Fibroblast of mammary gland (primary cell): ENCODE results near the gene CXCL14.

Experiments
- DNase-seq: peaks from one replicate; pipeline ENCODE4 v3.0.0-alpha.2; 2010; ENCODE audit warnings: low read depth
- H3K4me3 ChIP-seq: 2 replicates; pipeline ENCODE4 v1.5.1; 2011; ENCODE audit warnings: low read depth, mild to moderate bottlenecking, low read length, moderate library complexity; ENCODE audit not compliant: control insufficient read depth
- CTCF ChIP-seq: conservative IDR thresholded peaks from 2 replicates; pipeline ENCODE4 v1.5.1; 2011; ENCODE audit warnings: low read depth, low read length, inconsistent platforms; ENCODE audit not compliant: control insufficient read depth, insufficient read depth

Gene CXCL14

GRCh38 chr5:135549413-135549812 is 29.4 kb downstream of the CXCL14 start:
- DNase-seq = no peak
- no peak overlapping the region for H3K4me3 ChIP-seq
- no peak for TF ChIP-seq CTCF

DNA sequence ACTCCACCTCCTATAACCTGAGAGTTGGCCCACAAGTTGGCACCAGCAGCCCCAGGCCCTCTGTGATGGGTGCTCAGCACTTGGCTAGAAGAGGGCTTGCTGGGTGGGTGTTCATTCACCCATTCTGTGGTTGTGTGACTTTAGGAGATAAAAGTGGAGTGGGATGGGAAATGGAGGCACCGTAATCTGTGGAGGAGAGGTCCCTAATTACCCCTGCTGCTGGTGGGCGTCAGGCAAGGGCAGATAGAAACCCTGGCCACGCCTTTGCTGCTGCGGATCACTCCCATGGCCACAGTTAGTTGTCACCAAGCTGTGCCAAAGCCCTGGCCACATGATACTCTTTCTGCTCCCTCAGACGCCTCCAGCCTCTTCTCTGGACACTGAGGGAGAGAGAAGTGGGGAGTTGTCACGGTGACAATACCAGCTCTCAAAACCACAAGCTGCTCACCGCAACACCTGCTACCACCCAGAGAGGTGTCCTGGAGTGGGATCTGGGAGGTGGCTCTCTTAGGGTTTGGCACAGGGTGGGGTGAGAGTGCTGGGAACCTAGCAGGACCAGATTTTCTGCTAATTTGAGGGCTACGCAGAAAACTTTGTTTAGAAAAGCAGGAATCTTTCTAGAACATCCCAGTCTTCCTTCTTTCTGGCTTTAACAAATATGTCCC is 31.1 kb downstream of the CXCL14 start:
- TF ChIP-seq CTCF = no peak
- no peak for DNase-seq
- no peak overlapping the region for H3K4me3 ChIP-seq

DNA sequence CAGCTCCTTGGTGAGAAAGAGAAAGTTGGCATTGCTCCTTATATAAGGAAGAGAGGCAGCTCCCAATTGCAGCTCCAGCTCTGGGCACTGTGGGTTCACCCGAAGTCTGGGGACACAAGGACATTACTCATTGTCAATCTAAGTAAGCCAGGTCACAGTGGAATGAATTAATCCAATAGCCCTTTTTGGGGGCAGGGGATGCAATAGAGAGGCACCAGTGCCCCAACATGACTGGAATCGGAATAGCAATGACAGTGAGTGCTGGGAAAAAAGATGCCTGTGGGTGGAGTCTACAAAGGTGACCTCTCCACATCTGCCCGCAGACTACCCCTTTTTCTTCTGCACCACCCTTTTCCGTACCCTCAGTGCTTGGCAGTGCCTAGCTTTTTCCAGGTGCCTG is 31.9 kb downstream of the CXCL14 start:
- H3K4me3 ChIP-seq = no peak overlapping the region
- no peak for DNase-seq
- no peak for TF ChIP-seq CTCF

DNA sequence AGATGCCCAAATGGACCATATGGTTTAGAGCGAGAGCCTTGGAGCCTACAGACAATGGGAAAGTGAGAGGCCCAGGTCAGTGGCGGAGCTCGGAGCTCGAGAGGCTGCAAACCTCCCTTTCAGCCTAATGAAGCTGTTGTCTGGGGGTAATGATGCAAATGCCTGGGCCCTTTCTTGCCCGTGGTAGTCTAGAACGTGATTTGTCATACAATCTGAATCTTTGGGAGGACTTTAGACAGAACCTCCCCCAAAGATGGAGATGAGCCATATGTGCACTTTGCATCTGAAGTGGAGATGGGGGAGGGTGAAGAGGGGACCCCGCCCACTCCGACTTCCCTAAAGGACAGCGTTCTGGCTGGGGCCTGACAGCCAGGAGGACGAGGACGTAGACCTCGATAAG is 32.7 kb downstream of the CXCL14 start:
- no peak for DNase-seq
- TF ChIP-seq CTCF = no peak
- no peak overlapping the region for H3K4me3 ChIP-seq

DNA sequence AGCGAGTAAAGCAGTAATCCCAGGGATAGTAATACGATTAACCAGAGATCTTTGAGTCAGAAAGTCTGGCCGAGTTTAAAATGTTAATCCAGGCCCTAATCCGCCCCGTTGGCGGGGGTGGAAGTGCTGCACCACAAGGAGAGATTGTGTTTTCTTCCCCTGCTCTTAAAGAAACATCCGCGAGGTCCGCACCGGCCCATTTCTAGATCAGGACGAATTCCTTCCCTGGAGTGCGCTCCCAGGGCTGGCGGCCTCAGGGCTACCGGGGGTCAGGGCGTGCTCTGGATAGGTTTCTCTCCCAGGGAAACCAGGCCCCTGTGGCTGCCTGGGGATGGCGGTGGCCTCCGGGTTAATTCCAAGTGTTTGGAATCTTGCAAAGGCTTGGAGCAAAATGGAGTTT is 33.7 kb downstream of the CXCL14 start:
- no peak for TF ChIP-seq CTCF
- no peak overlapping the region for H3K4me3 ChIP-seq
- DNase-seq = no peak

- peak overlapping the region; percentile 4 for H3K4me3 ChIP-seq
- no peak for TF ChIP-seq CTCF
- DNase-seq = no peak
Observed at GRCh38 chr5:135543485-135544304, 35.1 kb downstream of the CXCL14 start.

DNA sequence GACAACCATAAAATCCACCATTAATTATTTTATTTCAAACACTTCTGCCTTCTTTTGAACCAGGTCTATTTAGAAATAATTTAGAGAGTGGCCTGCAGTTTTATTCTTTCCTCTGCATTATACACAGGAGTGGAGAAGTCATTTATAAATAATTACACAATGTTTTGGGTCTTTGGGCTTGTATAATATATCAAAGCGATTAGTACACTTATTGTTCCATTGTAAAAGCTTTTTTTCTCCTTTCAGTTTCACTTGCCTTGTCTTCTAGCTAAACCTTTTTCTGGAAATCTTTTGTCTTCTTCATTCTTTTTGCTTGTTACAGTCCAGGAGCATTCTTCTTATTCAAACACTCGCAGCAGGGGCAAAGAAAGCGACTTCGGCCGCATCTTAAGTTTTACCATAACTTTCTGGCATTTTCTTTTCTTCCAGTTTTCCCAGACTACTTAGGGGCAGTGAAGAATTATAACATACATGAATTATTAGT is 35.7 kb downstream of the CXCL14 start:
- no peak overlapping the region for H3K4me3 ChIP-seq
- no peak for TF ChIP-seq CTCF
- DNase-seq = no peak
